Nephron progenitor cell (in vitro differentiated cells): ENCODE data around the gene TTC34.
A peak's percentile ranks its signal among the peaks of the same experiment; 100 is the strongest.

ENCODE experiments used
- DNase-seq: peaks from one replicate; pipeline ENCODE4 v3.0.0; 2021
- H3K27ac Mint-ChIP-seq: 2 replicates; pipeline ENCODE4 v1.8.0; 2021; ENCODE audit warnings: mild to moderate bottlenecking, moderate library complexity, mixed read lengths
- H3K27me3 Mint-ChIP-seq: 2 replicates; pipeline ENCODE4 v1.8.0; 2021; ENCODE audit warnings: mild to moderate bottlenecking, low read depth, mixed read lengths; ENCODE audit not compliant: poor library complexity
- H3K36me3 Mint-ChIP-seq: 2 replicates; pipeline ENCODE4 v1.8.0; 2021; ENCODE audit warnings: low read depth, mixed read lengths
- H3K4me1 Mint-ChIP-seq: 2 replicates; pipeline ENCODE4 v1.8.0; 2021; ENCODE audit warnings: mixed read lengths
- H3K4me3 Mint-ChIP-seq: 2 replicates; pipeline ENCODE4 v1.8.0; 2021; ENCODE audit warnings: mild to moderate bottlenecking, moderate library complexity, mixed read lengths
- H3K9me3 Mint-ChIP-seq: 2 replicates; pipeline ENCODE4 v1.8.0; 2021; ENCODE audit warnings: mild to moderate bottlenecking, moderate library complexity, mixed read lengths
- CTCF ChIP-seq: fragments of 200-600 bp; sonication (generic); IDR thresholded peaks from 2 replicates; pipeline ENCODE4 v1.5.0; 2021; ENCODE audit warnings: antibody characterized with exemption

Gene TTC34

GRCh38 chr1:2612591-2613365, 188.7 kb downstream of the TTC34 start:
- Mint-ChIP-seq H3K27me3 (peaks cover 27% of the 10 kb centered on the region), H3K36me3 (no peaks in the 10 kb centered on the region), H3K4me3 (no peak overlapping the region), H3K9me3 (peaks cover 44% of the 10 kb centered on the region), H3K27ac (no peak overlapping the region), H3K4me1 (peaks cover 3% of the 10 kb centered on the region)
- TF ChIP-seq CTCF: no peak
- peak; percentile 3 for DNase-seq

DNA sequence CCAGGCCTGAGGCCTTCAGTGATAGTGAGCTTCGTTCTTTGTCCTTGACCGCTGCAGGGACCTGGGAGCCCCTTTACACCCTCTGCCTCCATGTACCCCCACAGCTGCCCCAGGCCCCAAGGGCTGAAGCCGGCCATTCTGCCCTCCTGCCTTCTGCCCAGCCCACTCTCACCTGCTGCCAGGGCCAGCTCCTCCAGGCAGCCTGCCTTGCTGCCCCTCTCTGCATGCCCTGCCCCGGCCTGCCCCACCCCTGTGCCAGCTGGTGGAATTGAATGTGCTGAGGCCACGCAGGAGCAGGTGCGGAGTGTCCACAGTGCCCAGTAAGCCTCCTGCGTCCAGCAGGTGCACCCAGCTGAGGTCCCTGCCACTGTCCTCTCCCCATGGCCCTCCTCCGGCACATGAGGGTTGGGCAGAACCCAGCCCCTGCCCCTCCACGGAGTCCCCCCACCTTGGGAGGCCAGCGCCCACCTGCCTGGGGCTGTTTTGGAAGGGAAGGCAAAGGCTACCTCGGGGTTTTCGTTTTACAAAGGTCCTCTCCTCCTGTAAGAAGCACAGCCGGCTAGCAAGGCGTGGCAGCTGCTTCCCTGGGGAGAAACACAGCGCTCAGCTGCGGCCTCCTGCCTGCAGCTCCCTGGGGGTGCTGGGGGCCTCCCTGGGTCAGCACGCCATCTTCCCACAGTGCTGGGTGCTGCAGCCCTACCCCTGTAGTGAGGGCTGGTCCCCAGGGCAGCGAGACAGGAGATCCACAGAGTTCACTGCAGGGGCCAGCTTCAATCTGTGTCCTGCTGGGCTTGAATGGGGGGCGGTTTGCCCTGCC, 189.7 kb downstream of the TTC34 start:
- Mint-ChIP-seq H3K36me3 (no peaks in the 10 kb centered on the region), H3K27me3 (peaks cover 25% of the 10 kb centered on the region), H3K27ac (no peak overlapping the region), H3K4me1 (no peaks in the 10 kb centered on the region), H3K4me3 (no peak overlapping the region), H3K9me3 (peaks cover 39% of the 10 kb centered on the region)
- no peak for DNase-seq
- TF ChIP-seq CTCF: no peak

DNA sequence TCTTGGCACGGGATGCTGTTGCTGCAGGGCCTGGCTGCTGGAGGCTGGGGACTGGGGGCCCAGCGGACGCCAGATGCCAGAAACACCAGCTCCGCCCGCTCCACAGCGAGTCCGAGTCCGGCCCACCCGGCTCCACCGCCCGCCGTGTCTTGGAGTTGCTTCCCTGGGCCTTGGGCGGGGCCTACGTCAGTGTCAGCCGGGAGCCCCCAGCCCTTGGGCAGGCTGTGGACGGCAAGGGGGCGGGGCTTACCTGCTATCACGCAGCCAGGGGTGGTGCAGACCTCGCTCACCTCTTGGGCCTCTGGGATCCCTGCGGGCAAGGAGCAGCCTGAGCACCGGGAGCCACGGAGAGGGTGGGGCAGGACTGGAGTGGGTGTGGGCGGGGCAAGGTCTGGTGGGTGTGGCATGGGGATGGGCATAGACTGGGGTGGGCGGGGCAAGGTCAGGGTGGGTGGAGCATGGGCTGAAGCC, 190.4 kb downstream of the TTC34 start:
- no peaks in the 10 kb centered on the region for H3K36me3 Mint-ChIP-seq
- no peak for TF ChIP-seq CTCF
- peaks cover 31% of the 10 kb centered on the region for H3K9me3 Mint-ChIP-seq
- no peaks in the 10 kb centered on the region for H3K4me1 Mint-ChIP-seq
- DNase-seq: peak; percentile 86
- no peak overlapping the region for H3K27ac Mint-ChIP-seq
- peaks cover 18% of the 10 kb centered on the region for H3K27me3 Mint-ChIP-seq
- no peak overlapping the region for H3K4me3 Mint-ChIP-seq

- Mint-ChIP-seq H3K27me3 (peaks cover 15% of the 10 kb centered on the region), H3K36me3 (no peaks in the 10 kb centered on the region), H3K4me3 (no peak overlapping the region), H3K4me1 (no peaks in the 10 kb centered on the region), H3K27ac (no peak overlapping the region), H3K9me3 (peaks cover 25% of the 10 kb centered on the region)
- DNase-seq: peak; percentile 2
- TF ChIP-seq CTCF: no peak
Observed at GRCh38 chr1:2610036-2610959, 191.2 kb downstream of the TTC34 start.

DNA sequence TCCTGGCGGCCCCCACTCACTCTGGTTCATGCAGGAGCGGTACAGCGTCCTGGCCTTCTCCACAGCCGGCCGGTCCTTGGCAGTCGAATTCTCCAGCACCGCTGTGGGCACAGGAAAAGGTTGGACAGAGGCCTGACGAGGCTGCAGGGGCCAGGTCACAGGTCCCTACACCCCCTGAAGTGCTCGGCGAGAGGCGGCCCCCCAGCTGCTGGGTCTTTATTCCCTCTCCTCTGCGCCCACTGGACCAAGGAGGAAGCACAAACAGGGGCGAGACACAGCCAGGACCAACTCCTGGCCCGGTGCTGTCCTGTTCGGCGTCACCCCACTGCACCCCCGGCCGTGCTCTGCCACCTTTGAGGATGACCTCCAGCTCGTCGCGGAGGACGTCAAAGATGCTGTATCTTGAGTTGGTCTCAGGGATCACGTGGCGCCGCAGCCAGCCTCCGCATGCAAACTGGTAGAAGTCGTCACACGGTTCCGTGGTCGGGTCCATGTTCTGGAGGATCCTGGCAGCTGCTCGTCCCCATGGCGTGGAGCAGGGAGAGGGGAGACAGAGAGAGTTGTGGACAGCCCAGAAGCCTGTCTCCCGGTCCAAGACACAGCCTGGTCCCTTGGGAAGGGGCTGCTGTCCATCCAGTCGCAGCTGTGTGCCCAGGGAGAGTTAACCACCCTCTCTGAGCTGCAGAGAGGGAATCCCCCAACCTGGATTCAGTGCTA, 192.0 kb downstream of the TTC34 start:
- no peak overlapping the region for H3K27ac Mint-ChIP-seq
- DNase-seq: peak; percentile 4
- H3K27me3 Mint-ChIP-seq: peaks cover 15% of the 10 kb centered on the region
- H3K9me3 Mint-ChIP-seq: peaks cover 16% of the 10 kb centered on the region
- H3K4me3 Mint-ChIP-seq: no peak overlapping the region
- TF ChIP-seq CTCF: no peak
- no peaks in the 10 kb centered on the region for H3K4me1 Mint-ChIP-seq
- H3K36me3 Mint-ChIP-seq: no peaks in the 10 kb centered on the region
